NCI-H2227 (cell line): ENCODE data around the gene BRPF1.

Experiments used
- DNase-seq: peaks from one replicate; lab custom pipeline; 2025; ENCODE audit not compliant: unreplicated experiment; lab: John Stamatoyannopoulos, UW

The BRPF1 gene

DNA sequence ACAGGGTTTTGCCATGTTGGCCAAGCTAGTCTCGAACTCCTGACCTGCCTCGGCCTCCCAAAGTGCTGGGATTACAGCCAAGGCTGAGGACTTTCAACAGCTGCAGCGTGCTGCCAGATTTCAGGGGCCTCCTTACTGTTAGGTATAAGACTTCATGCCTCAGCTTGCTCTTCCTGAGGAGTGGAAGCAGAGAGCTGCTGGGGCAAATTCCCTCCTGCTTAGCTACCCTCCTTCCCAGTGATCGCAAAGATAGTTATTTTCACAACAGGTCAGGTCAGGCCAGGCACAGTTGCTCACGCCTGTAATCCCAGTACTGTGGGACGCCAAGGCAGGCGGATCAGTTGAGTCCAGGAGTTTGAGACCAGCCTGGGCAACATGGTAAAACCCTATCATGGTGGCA, 30.5 kb upstream of the BRPF1 start:
- DNase-seq = no peak

DNA sequence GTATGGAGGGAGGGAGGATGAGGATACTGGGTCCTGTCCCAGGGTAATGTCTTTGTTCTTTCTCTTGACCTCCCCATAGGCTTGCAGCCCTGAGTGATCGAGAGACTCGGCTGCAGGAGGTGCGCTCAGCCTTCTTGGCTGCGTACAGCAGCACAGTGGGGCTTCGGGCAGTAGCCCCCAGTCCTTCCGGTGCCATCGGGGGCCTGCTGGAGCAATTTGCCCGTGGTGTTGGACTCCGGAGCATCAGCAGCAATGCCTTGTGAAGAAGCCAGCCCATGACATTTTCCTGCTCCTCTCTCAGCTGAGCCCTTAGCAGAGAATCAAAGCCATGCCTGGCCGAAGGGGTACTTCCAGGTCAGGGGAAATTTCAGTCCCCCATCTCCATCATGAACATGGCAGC, 29.8 kb upstream of the BRPF1 start:
- no peak for DNase-seq

DNA sequence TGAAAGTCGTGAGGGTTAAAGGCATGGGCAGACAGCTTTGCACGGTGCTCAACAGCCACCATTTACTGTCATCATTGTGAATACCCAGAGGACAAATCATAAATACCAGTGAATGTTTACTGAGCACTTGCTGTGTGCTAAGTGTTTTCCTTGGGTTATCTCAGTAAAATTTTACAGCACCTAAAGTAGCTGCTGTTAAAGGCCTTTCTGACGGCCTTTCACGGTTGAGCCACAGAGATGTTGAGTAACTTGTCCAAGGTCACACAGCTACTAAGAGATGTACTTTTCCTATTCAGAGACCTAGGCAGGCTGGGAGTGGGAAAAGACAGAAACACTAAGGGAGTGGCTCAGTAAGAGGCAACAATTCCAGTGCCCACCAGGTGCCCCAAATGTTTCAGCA, 28.3 kb upstream of the BRPF1 start:
- no peak for DNase-seq

DNA sequence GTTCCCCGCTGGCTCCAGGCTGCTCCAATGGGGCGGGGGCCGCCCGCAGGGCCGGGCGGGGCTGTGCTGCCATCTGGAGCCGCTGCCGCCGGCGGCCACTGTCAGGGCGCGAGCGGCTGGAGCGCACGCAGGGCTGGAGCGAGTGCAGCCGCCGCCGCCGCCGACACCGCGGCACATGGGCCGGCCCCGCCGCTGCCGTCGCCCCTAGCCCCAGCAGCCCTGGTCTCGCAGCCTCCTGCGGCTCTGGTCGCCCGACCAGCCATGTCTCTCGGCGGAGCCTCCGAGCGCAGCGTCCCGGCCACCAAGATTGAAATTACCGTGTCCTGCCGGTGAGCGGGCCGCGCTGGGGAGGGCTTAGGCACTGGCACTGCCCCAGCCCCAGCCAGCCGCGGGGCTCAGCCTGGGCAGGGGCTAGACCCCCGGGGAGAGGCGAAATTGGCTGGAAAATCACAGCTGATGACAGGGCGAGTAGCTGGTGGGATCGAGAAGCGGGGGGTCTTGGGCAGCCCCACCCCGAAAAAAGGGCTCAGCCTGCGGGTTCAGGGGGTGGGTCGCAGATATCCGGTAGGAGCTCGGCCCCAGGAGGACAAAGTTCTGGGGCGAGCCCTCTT, 27.7 kb upstream of the BRPF1 start, which contains the start of gene CPNE9:
Gene CPNE9 (plus strand): TSS at position 98 of the 611 bp plus-strand sequence. CDS start 164 bp downstream, at position 262.
- peak; percentile 36 for DNase-seq

DNA sequence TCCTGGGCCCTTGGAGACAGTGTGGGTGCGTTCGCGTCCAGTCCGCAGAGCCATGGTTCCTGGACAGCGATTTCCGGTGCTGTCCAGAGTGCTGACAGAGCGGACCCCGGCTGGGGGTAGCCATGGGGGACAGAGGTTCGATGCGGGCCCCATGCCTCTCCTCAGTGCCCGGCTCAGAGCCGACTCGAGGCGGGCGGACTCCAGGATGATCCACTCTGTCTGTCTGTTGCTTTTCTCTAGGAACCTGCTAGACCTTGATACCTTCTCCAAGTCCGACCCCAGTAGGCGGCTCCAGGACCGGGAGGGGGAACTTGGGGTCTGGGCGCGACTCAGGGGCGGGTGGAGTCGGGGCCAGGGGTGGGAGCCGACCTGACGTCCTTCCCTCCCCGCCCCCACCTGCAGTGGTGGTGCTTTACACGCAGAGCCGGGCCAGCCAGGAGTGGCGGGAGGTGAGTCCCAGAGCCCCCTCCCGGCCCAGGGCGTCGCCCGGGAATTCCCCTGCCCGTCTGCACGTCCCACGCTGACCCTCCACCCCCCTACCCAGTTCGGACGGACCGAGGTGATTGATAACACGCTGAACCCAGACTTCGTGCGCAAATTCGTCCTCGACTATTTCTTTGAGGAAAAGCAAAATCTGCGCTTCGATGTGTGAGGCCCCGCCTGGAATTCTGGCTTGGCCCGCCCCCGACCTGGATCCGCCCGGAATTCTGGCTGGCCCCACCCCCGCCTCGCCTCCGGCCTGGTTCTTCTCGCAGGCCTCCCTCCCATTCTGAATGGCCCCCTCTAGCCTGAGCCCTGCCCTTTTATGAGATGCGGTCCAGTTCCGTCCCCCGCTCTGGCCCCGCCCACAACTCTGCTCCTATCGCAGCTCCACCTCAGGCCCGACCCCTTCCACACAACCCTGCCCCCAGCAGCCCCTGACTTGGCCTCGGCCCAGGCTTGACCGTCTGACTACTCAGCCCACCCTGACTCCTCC, 26.9 kb upstream of the BRPF1 start:
- DNase-seq = peak; percentile 76

DNA sequence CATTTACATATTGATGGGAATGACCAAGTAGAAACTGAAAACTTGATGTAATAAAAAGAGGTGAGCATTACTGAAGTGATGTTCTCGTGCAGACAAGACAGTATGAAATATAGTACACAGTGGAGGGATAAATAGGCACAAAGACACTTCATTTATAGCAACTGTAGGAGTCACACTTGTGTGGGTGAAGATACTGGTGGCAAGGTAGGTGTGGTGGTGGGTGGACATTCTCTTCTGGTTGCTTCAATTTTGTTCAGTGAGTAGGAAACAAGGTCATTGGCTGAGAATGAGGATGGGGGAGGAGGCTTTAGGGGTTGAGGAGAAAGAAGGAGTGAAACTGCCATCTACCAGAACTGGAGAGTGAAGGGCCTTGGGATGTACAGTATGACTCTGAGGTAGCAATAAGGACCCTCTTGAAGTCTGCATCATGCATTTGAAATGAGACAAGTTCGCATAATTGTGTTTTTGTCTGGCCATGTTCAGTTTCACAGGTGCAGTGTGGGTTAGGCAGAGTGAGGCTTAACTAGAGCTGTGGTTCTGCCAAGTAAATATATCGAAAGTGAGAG, 21.3 kb upstream of the BRPF1 start:
- no peak for DNase-seq

DNA sequence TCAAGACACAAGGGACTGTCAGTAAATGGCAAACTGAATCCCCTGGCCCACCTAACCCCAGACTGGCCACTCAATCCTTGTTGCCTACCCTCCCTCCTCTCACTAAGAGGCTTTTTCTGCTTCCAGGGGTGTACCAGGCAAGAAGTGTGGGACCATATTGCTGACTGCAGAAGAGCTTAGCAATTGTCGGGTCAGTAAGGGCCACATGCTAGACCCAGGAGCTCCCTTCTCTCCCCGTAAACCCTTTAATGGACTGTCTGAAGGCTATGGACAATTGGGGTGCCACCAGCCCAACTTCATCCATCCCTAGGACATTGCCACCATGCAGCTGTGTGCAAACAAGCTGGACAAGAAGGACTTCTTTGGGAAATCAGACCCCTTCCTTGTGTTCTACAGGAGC, 19.1 kb upstream of the BRPF1 start:
- DNase-seq = no peak

DNA sequence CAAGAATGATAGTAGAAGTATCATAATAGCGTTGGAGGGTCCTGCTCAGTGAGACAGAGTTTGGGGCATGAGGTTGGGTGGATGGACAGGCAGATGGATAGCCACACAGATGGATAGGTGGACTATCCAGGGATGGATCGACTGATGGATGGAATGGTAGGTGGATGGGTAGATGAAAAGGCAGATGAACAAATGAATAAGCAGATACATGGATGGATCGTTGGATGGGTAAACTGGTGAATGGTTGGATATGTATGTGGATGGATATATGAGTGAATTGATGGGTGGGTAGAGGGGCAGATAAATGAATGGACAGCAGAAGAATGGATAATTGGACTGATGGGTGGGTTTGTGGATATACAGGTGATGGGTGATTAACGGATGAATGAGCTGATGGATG, 18.4 kb upstream of the BRPF1 start:
- no peak for DNase-seq

DNA sequence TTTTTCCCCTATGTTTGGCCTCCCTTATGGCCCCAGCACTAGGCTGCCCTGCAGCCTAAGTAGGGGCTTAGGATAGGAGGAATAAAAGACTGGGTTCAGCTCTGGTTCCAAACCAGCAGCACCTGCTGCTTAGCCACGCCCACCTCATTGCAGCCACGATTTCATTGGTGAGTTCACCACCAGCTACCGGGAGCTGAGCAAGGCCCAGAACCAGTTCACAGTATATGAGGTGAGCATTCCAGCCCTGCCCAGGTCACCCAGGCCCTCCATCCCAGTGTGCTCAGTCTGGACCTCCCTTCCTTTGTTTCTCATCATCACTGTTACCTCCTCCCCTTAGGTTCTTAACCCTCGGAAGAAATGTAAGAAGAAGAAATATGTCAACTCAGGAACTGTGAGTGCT, 16.4 kb upstream of the BRPF1 start:
- peak; percentile 9 for DNase-seq

DNA sequence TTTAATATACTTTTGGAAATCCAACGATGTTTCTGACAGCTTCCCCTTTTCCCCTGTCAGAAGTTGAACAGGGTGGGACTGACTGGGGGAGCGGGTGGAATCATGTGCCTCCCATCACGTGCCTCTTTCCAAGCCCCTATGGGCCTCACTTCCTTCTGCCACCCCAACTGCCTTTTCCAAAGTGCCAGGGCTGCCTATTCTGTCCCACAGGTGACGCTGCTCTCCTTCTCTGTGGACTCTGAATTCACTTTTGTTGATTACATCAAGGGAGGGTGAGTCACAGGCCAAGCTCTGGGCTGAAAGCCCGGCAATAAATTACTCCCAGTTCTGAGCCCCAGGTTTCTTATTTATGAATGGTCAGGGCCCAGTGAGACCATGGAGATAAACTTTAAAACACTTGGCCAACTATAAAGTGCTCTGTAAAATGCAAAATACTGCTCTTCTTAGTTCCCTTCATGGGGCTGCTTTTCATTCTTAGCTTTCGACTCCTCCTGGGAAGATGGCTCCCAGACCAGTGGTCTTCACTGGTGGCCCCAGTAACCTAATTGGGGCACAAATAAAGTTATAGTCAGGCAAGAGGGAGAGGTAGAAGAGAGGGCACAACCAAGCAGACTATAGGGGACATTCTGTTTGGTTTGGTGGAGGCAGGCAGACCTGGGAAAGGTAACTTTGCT, 15.6 kb upstream of the BRPF1 start:
- no peak for DNase-seq

DNA sequence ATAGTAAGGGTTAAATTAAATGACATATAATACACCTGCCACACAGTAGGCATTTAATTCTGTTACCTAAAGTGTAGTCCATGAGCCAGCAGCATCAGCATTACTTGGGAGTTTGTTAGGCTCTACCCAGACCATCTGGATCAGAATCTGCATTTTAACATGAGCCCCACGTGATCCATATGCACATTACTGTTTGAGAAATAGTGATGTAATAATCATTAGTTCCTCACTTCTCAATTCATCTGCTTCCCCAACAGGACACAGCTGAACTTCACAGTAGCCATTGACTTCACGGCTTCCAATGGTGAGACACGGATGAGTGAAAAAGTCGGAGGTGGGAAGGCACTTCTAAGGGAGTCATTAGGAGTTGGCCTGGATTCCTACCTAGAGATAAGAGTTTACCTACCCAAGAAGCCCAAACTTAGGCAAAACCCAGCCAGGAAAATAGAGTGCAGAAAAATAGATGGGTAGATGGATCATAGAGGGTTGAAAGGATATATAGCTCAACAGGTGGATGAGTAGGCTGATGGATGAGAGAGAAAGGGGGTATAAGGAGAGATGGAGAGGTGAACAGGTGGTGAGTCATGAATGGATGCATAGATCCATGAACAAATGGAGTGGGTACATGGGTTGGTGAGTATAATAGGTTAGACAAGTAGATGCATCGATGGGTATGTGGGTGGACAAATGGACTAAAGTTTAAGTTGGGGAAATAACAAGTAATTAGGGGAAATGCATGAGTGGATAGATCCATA, 14.6 kb upstream of the BRPF1 start:
- DNase-seq = no peak

DNA sequence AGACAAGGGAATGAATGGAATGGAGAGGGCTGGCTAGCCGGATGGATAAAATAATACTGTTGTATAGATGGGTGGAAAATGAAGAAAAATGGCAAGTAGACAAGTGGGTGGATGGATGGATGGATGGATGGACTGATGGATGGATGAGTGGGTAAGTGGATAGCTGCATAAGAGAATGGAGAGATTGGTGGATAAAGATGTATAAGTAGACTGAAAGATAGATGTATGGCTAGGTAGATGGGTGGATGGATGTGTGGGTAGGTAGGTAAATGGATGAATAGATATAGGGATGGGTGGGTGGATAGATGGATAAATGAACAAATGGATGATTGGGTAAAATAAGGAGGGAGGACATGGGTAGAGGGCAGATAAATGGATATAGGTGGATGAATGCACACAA, 14.0 kb upstream of the BRPF1 start:
- DNase-seq = no peak

DNA sequence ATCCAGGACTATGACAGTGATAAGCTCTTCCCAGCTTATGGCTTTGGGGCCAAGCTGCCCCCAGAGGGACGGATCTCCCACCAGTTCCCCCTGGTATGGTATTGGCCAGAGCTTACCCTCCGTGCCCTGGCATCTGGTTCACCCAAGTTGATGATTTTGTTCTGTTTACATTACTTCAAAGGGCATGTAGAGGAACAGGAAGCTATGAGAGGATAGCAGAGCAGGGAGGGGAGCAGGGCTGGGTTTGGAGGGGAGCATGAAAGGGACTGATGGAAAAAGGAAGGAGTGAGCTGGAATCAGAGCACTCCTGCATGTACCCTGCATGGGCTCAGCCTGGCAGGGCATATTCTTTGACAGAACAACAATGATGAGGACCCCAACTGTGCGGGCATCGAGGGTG, 13.4 kb upstream of the BRPF1 start:
- DNase-seq = no peak

DNA sequence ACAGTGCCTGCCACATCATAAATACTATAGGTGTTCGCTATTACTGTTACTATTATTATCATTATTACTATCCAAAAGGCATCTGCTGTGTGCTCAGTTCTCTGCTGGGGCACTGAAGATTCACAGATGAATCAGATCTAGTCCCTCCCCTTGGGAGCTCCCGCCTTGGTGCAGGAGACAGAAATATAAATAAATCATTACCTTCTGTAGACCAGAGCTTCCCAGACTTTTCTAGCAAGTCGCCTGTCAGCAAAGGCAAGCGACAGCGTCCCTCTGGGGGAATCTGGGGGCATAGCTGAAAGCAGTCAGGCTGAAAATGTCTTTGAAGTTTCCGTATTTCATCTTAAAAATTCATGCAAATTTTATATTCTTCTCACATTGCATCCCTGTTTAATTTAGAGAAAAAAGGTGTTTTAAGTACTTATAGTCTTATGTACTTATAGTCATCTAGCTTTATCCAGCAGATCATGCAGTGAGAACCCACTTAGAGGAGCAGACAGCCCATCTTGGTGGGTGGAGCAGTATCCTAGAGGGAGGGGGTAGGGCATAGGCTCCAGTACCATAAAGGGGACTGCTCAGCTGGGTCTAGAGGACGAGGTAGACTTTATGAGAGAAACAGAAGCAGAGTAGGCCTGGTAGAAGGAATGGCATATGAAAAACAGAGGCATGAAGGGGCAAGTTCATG, 10.4 kb upstream of the BRPF1 start:
- DNase-seq = peak; percentile 25

DNA sequence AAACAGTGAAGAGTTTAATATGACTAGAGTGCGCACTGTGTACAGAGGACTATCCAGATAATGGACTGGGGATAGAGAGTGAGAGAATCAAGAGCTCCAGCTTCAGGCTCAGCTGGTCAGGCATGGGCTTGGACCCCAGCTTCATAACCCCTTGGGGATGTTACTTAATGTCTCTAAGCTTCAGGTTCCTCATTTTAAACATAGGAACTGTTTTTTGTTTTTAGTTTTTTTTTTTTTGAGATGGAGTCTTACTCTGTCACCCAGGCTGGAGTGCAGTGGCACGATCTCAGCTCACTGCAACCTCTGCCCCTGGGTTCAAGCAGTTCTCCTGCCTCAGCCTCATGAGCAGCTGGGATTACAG, 9.9 kb upstream of the BRPF1 start:
- DNase-seq = no peak

DNA sequence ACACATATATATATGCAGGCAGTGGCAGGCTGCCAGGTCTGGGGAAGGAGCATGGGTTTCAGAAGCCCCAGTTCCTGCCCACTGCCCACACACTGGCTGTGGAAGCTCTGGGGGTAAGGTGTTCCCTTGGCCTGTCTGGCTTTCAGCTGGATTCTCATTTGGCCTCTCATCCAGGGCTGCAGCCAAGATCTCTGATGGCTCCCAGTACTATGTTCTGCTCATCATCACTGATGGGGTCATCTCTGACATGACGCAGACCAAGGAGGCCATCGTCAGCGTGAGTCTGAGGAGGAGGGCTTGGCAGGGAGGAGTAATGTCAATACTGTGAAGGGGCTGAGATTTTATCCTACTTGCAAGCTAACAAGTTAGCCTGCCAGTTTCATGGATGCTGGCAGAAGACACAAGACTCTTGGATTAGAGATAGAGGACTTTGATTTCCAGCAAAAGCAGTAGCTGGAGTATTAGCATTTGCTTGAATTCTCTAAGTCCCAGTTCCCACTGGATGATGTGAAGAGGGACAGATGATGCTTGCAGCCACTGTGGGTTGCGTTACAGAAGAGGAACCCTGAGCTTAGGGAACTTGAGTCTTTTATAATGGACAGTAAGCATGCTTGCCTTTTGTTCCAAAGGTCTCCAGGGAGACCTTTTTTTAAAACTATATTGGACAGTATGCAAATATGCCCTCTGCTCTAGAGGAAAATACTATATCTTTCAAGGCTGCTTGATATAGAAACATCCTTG, 5.6 kb upstream of the BRPF1 start:
- DNase-seq = no peak

DNA sequence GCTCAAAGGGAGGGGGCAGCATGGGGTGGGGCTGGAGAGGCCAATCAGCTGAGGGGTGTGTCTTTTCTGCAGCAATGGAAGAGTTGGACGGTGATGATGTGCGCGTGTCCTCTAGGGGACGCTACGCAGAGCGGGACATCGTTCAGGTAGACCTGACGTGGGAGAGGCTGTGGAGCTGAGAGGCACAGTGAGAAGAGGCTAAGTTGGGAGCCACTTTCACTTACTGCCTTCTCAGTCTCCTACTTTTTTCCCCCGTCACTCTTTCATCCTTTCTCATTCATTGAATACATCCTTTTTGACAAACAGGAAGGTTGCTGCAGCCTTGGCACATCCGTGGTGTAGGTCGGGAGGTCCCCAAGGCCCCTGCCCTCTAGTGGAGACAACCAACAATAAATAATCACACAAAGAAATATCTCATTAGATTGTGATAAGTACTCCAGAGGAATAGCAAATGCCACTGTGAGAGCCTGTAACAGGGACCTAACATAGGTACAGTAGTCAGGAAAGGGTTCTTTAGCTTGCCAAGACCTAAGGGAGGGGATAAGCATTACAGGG, 4.4 kb upstream of the BRPF1 start:
- peak; percentile 45 for DNase-seq

DNA sequence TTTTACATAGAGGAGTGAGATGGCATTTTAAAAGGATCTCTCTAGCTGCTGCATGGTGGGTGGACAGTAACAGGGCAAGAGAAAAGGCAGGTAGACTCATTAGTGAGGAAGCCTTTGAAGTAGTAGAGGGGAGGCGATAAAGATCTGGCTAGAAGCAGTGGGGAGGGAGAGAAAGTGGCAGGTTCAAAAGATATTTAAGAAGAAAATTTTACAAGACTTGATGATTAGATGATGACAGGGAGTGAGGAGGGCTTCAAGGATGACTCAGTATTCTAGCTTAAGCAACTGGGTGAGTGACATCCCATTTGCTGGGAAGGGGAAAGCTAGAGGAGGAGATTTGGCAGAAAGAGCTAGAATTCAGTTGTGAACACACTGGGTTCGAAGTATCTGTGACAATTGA, 3.8 kb upstream of the BRPF1 start:
- DNase-seq = no peak

DNA sequence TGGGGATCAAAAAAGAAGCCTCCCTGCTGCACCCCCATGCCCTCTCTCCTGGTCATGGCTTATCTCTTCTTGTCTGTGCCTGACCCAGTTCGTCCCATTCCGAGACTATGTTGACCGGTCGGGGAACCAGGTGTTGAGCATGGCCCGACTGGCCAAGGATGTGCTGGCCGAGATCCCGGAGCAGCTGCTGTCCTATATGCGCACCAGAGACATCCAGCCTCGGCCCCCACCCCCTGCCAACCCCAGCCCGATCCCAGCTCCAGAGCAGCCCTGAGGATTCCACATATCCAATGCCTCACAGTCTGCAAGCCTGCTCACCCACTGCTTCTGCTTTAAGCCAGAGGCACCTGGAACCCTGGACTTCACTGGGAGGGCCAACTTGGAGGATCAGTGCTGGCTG, 2.1 kb upstream of the BRPF1 start:
- no peak for DNase-seq
